HUES6 (cell line): ENCODE data around the gene METTL4.

Source experiments
- H3K27ac ChIP-seq: 2 replicates; pipeline ENCODE4 v1.7.0; 2013; ENCODE audit warnings: low read depth, mild to moderate bottlenecking, low read length, inconsistent platforms
- H3K27me3 ChIP-seq: 2 replicates; pipeline ENCODE4 v1.6.1; 2013; ENCODE audit warnings: low read length; ENCODE audit not compliant: control insufficient read depth, insufficient read depth
- H3K36me3 ChIP-seq: 2 replicates; pipeline ENCODE4 v1.6.1; 2013; ENCODE audit warnings: low read length; ENCODE audit not compliant: control insufficient read depth, insufficient read depth
- H3K4me1 ChIP-seq: 2 replicates; pipeline ENCODE4 v1.6.1; 2013; ENCODE audit warnings: low read length; ENCODE audit not compliant: control insufficient read depth, insufficient read depth
- H3K4me3 ChIP-seq: 2 replicates; pipeline ENCODE4 v1.5.1; 2013; ENCODE audit warnings: low read depth, low read length
- H3K9ac ChIP-seq: one replicate; pipeline ENCODE4 v1.6.1; 2013; ENCODE audit warnings: mild to moderate bottlenecking, low read length
- H3K9me3 ChIP-seq: 2 replicates; pipeline ENCODE4 v1.6.1; 2013; ENCODE audit warnings: low read depth, low read length; ENCODE audit not compliant: control insufficient read depth, insufficient read depth

METTL4 gene

GRCh38 chr18:2538844-2539243 is 32.5 kb downstream of the METTL4 start:
- Histone ChIP-seq H3K4me3 (no peak overlapping the region), H3K9ac (no peak overlapping the region), H3K36me3 (no peaks in the 10 kb centered on the region), H3K4me1 (peaks cover 5% of the 10 kb centered on the region; the same call in 1 of the 2 replicates), H3K9me3 (no peaks in the 10 kb centered on the region), H3K27ac (0 out of 2 replicates have a peak overlapping the region, but pooled peaks have one; percentile 11), H3K27me3 (no peaks in the 10 kb centered on the region)

GRCh38 chr18:2538236-2538635 is 33.1 kb downstream of the METTL4 start:
- Histone ChIP-seq H3K36me3 (no peaks in the 10 kb centered on the region), H3K4me3 (no peak overlapping the region), H3K27ac (no peak overlapping the region), H3K9ac (no peak overlapping the region), H3K9me3 (no peaks in the 10 kb centered on the region), H3K4me1 (peaks cover 5% of the 10 kb centered on the region; the same call in 1 of the 2 replicates), H3K27me3 (no peaks in the 10 kb centered on the region)

GRCh38 chr18:2537296-2537695 is 34.0 kb downstream of the METTL4 start:
- peaks cover 5% of the 10 kb centered on the region; the same call in 1 of the 2 replicates for H3K4me1 ChIP-seq
- no peak overlapping the region for H3K4me3 ChIP-seq
- 0 out of 2 replicates have a peak, but pooled peaks cover 8% of the 10 kb centered on the region for H3K9me3 ChIP-seq
- H3K36me3 ChIP-seq: no peaks in the 10 kb centered on the region
- H3K27me3 ChIP-seq: no peaks in the 10 kb centered on the region
- H3K27ac ChIP-seq: no peak overlapping the region
- H3K9ac ChIP-seq: no peak overlapping the region

GRCh38 chr18:2536493-2536892 is 34.8 kb downstream of the METTL4 start:
- no peak overlapping the region for H3K9ac ChIP-seq
- H3K27ac ChIP-seq: no peak overlapping the region
- H3K27me3 ChIP-seq: no peaks in the 10 kb centered on the region
- no peaks in the 10 kb centered on the region for H3K36me3 ChIP-seq
- H3K4me1 ChIP-seq: peaks cover 5% of the 10 kb centered on the region; the same call in 1 of the 2 replicates
- H3K4me3 ChIP-seq: no peak overlapping the region
- H3K9me3 ChIP-seq: 0 out of 2 replicates have a peak, but pooled peaks cover 8% of the 10 kb centered on the region

GRCh38 chr18:2536063-2536462 is 35.2 kb downstream of the METTL4 start:
- Histone ChIP-seq H3K9ac (no peak overlapping the region), H3K4me3 (no peak overlapping the region), H3K9me3 (0 out of 2 replicates have a peak, but pooled peaks cover 8% of the 10 kb centered on the region), H3K27ac (no peak overlapping the region), H3K4me1 (peaks cover 5% of the 10 kb centered on the region; the same call in 1 of the 2 replicates), H3K36me3 (no peaks in the 10 kb centered on the region), H3K27me3 (no peaks in the 10 kb centered on the region)

GRCh38 chr18:2535419-2535910 is 35.8 kb downstream of the METTL4 start:
- Histone ChIP-seq H3K27ac (no peak overlapping the region), H3K36me3 (no peaks in the 10 kb centered on the region), H3K4me3 (no peak overlapping the region), H3K9me3 (0 out of 2 replicates have a peak, but pooled peaks cover 8% of the 10 kb centered on the region), H3K4me1 (peaks cover 1% of the 10 kb centered on the region; the same call in 1 of the 2 replicates), H3K27me3 (no peaks in the 10 kb centered on the region), H3K9ac (no peak overlapping the region)

GRCh38 chr18:2534906-2535305 is 36.4 kb downstream of the METTL4 start:
- Histone ChIP-seq H3K9ac (no peak overlapping the region), H3K27ac (no peak overlapping the region), H3K36me3 (no peaks in the 10 kb centered on the region), H3K4me1 (no peaks in the 10 kb centered on the region), H3K27me3 (no peaks in the 10 kb centered on the region), H3K9me3 (0 out of 2 replicates have a peak, but pooled peaks cover 8% of the 10 kb centered on the region), H3K4me3 (no peak overlapping the region)

- H3K9ac ChIP-seq: no peak overlapping the region
- H3K36me3 ChIP-seq: no peaks in the 10 kb centered on the region
- no peaks in the 10 kb centered on the region for H3K4me1 ChIP-seq
- H3K9me3 ChIP-seq: 0 out of 2 replicates have a peak, but pooled peaks cover 8% of the 10 kb centered on the region
- H3K27ac ChIP-seq: no peak overlapping the region
- no peaks in the 10 kb centered on the region for H3K27me3 ChIP-seq
- H3K4me3 ChIP-seq: no peak overlapping the region
Measured at GRCh38 chr18:2532797-2533196, 38.5 kb downstream of the METTL4 start.

- Histone ChIP-seq H3K27ac (no peak overlapping the region), H3K4me1 (no peaks in the 10 kb centered on the region), H3K4me3 (no peak overlapping the region), H3K9ac (no peak overlapping the region), H3K27me3 (no peaks in the 10 kb centered on the region), H3K36me3 (no peaks in the 10 kb centered on the region), H3K9me3 (0 out of 2 replicates have a peak, but pooled peaks cover 8% of the 10 kb centered on the region)
Measured at GRCh38 chr18:2531751-2532150, 39.6 kb downstream of the METTL4 start.

- H3K36me3 ChIP-seq: no peaks in the 10 kb centered on the region
- H3K9me3 ChIP-seq: 0 out of 2 replicates have a peak, but pooled peaks cover 8% of the 10 kb centered on the region
- H3K27ac ChIP-seq: no peak overlapping the region
- H3K4me1 ChIP-seq: no peaks in the 10 kb centered on the region
- H3K9ac ChIP-seq: no peak overlapping the region
- H3K27me3 ChIP-seq: no peaks in the 10 kb centered on the region
- no peak overlapping the region for H3K4me3 ChIP-seq
Measured at GRCh38 chr18:2529154-2529553, 42.2 kb downstream of the METTL4 start.

- Histone ChIP-seq H3K4me1 (no peaks in the 10 kb centered on the region), H3K36me3 (no peaks in the 10 kb centered on the region), H3K9ac (no peak overlapping the region), H3K27me3 (no peaks in the 10 kb centered on the region), H3K4me3 (no peak overlapping the region), H3K9me3 (no peaks in the 10 kb centered on the region), H3K27ac (no peak overlapping the region)
Measured at GRCh38 chr18:2526329-2526728, 45.0 kb downstream of the METTL4 start.
